Activated naive CD8-positive, alpha-beta T cell treated with anti-CD3 and anti-CD28 coated beads for 36 hours (primary cell): ENCODE data around the gene CCDC71L. TPM values are rescaled to one million over a fixed set of nuclear protein-coding genes. Genes with fewer than 3 reads are reported as not detected.

Experiments used
- DNase-seq: peaks from one replicate; pipeline ENCODE4 v3.0.0; 2021
- H3K27ac Mint-ChIP-seq: one replicate; pipeline ENCODE4 v1.8.0; 2022; ENCODE audit warnings: mild to moderate bottlenecking, moderate library complexity, mixed read lengths
- H3K27me3 Mint-ChIP-seq: one replicate; pipeline ENCODE4 v1.8.0; 2022; ENCODE audit warnings: mild to moderate bottlenecking, mixed read lengths
- H3K36me3 Mint-ChIP-seq: one replicate; pipeline ENCODE4 v1.8.0; 2021; ENCODE audit warnings: mild to moderate bottlenecking, mixed read lengths
- H3K4me1 Mint-ChIP-seq: one replicate; pipeline ENCODE4 v1.8.0; 2021; ENCODE audit warnings: mixed read lengths
- H3K4me3 Mint-ChIP-seq: one replicate; pipeline ENCODE4 v1.8.0; 2022; ENCODE audit warnings: mild to moderate bottlenecking, moderate library complexity, mixed read lengths
- H3K9me3 Mint-ChIP-seq: one replicate; pipeline ENCODE4 v1.8.0; 2022; ENCODE audit warnings: mixed read lengths
- total RNA-seq, 2 experiments: library from RNA; stranded (reverse); gene quantifications; one replicate each; pipeline ENCODE4 v1.2.3, GENCODE V29; 2021

The CCDC71L gene
- total RNA-seq, 2 experiments from 2014 or later, result 16.4 to 17.8 TPM

- Mint-ChIP-seq H3K9me3 (no peaks in the 10 kb centered on the region), H3K27me3 (peaks cover 13% of the 10 kb centered on the region), H3K27ac (no peak overlapping the region), H3K4me3 (no peak overlapping the region), H3K36me3 (no peaks in the 10 kb centered on the region), H3K4me1 (no peaks in the 10 kb centered on the region)
- no peak for DNase-seq
Measured at GRCh38 chr7:106643216-106644000, 17.6 kb downstream of the CCDC71L start.

GRCh38 chr7:106641416-106641815 is 19.5 kb downstream of the CCDC71L start:
- DNase-seq, result no peak
- Mint-ChIP-seq H3K9me3 (no peaks in the 10 kb centered on the region), H3K27ac (no peak overlapping the region), H3K4me3 (no peak overlapping the region), H3K4me1 (no peaks in the 10 kb centered on the region), H3K27me3 (peaks cover 13% of the 10 kb centered on the region), H3K36me3 (no peaks in the 10 kb centered on the region)

GRCh38 chr7:106640368-106641141 is 20.4 kb downstream of the CCDC71L start:
- H3K9me3 Mint-ChIP-seq, result no peaks in the 10 kb centered on the region
- no peaks in the 10 kb centered on the region for H3K36me3 Mint-ChIP-seq
- no peaks in the 10 kb centered on the region for H3K4me1 Mint-ChIP-seq
- no peak for DNase-seq
- no peak overlapping the region for H3K4me3 Mint-ChIP-seq
- peaks cover 21% of the 10 kb centered on the region for H3K27me3 Mint-ChIP-seq
- H3K27ac Mint-ChIP-seq, result no peak overlapping the region

- no peak overlapping the region for H3K4me3 Mint-ChIP-seq
- H3K9me3 Mint-ChIP-seq, result no peaks in the 10 kb centered on the region
- H3K4me1 Mint-ChIP-seq, result no peaks in the 10 kb centered on the region
- DNase-seq, result no peak
- H3K36me3 Mint-ChIP-seq, result no peaks in the 10 kb centered on the region
- no peak overlapping the region for H3K27ac Mint-ChIP-seq
- H3K27me3 Mint-ChIP-seq, result peaks cover 29% of the 10 kb centered on the region
Measured at GRCh38 chr7:106639476-106640334, 21.3 kb downstream of the CCDC71L start.

- Mint-ChIP-seq H3K9me3 (no peaks in the 10 kb centered on the region), H3K27me3 (peaks cover 28% of the 10 kb centered on the region), H3K36me3 (no peaks in the 10 kb centered on the region), H3K4me3 (no peak overlapping the region), H3K27ac (no peak overlapping the region), H3K4me1 (no peaks in the 10 kb centered on the region)
- DNase-seq, result no peak
Measured at GRCh38 chr7:106635411-106635810, 25.5 kb downstream of the CCDC71L start.

- Mint-ChIP-seq H3K9me3 (no peaks in the 10 kb centered on the region), H3K27ac (no peak overlapping the region), H3K36me3 (no peaks in the 10 kb centered on the region), H3K4me1 (no peaks in the 10 kb centered on the region), H3K4me3 (no peak overlapping the region), H3K27me3 (peaks cover 28% of the 10 kb centered on the region)
- no peak for DNase-seq
Measured at GRCh38 chr7:106634958-106635357, 26.0 kb downstream of the CCDC71L start.

- Mint-ChIP-seq H3K4me3 (no peak overlapping the region), H3K27ac (no peak overlapping the region), H3K36me3 (no peaks in the 10 kb centered on the region), H3K27me3 (peaks cover 15% of the 10 kb centered on the region), H3K4me1 (no peaks in the 10 kb centered on the region), H3K9me3 (no peaks in the 10 kb centered on the region)
- DNase-seq, result no peak
Measured at GRCh38 chr7:106630648-106631047, 30.3 kb downstream of the CCDC71L start.

- no peak overlapping the region for H3K4me3 Mint-ChIP-seq
- H3K9me3 Mint-ChIP-seq, result no peaks in the 10 kb centered on the region
- no peak for DNase-seq
- H3K27ac Mint-ChIP-seq, result no peak overlapping the region
- no peaks in the 10 kb centered on the region for H3K4me1 Mint-ChIP-seq
- peaks cover 4% of the 10 kb centered on the region for H3K27me3 Mint-ChIP-seq
- H3K36me3 Mint-ChIP-seq, result no peaks in the 10 kb centered on the region
Measured at GRCh38 chr7:106629516-106629915, 31.4 kb downstream of the CCDC71L start.

GRCh38 chr7:106626376-106627164 is 34.4 kb downstream of the CCDC71L start:
- Mint-ChIP-seq H3K9me3 (peaks cover 4% of the 10 kb centered on the region), H3K4me3 (no peak overlapping the region), H3K4me1 (no peaks in the 10 kb centered on the region), H3K27me3 (peaks cover 7% of the 10 kb centered on the region), H3K27ac (no peak overlapping the region), H3K36me3 (no peaks in the 10 kb centered on the region)
- DNase-seq, result no peak

- Mint-ChIP-seq H3K4me3 (no peak overlapping the region), H3K9me3 (peaks cover 4% of the 10 kb centered on the region), H3K36me3 (no peaks in the 10 kb centered on the region), H3K27ac (no peak overlapping the region), H3K4me1 (no peaks in the 10 kb centered on the region), H3K27me3 (peaks cover 7% of the 10 kb centered on the region)
- DNase-seq, result no peak
Measured at GRCh38 chr7:106625678-106626301, 35.2 kb downstream of the CCDC71L start.

GRCh38 chr7:106623853-106624252 is 37.1 kb downstream of the CCDC71L start:
- DNase-seq, result no peak
- H3K9me3 Mint-ChIP-seq, result peaks cover 4% of the 10 kb centered on the region
- no peak overlapping the region for H3K27ac Mint-ChIP-seq
- no peaks in the 10 kb centered on the region for H3K4me1 Mint-ChIP-seq
- H3K4me3 Mint-ChIP-seq, result no peak overlapping the region
- H3K27me3 Mint-ChIP-seq, result peaks cover 7% of the 10 kb centered on the region
- H3K36me3 Mint-ChIP-seq, result no peaks in the 10 kb centered on the region

- H3K9me3 Mint-ChIP-seq, result peaks cover 4% of the 10 kb centered on the region
- H3K27me3 Mint-ChIP-seq, result peaks cover 7% of the 10 kb centered on the region
- H3K4me3 Mint-ChIP-seq, result no peak overlapping the region
- H3K36me3 Mint-ChIP-seq, result no peaks in the 10 kb centered on the region
- no peak overlapping the region for H3K27ac Mint-ChIP-seq
- H3K4me1 Mint-ChIP-seq, result no peaks in the 10 kb centered on the region
- DNase-seq, result no peak
Measured at GRCh38 chr7:106623315-106623660, 37.7 kb downstream of the CCDC71L start.

GRCh38 chr7:106622654-106623314 is 38.2 kb downstream of the CCDC71L start:
- Mint-ChIP-seq H3K27ac (no peak overlapping the region), H3K36me3 (no peaks in the 10 kb centered on the region), H3K4me3 (no peak overlapping the region), H3K9me3 (peaks cover 4% of the 10 kb centered on the region), H3K4me1 (no peaks in the 10 kb centered on the region), H3K27me3 (peaks cover 7% of the 10 kb centered on the region)
- DNase-seq, result no peak
